NK-92 treated with Interleukin-12 subunit alpha and Interleukin-12 subunit beta, amount 100 ng/mL, for 24 hours (cell line): ENCODE results near the gene COMTD1.
"Not testable (repeated sequence)": the region's sequence is repeated elsewhere in the genome, so short reads cannot be mapped to it uniquely, and the experiment has no call there.

Experiments
- DNase-seq: peaks from one replicate; lab custom pipeline; 2025; lab: John Stamatoyannopoulos, UW

The COMTD1 gene

DNA sequence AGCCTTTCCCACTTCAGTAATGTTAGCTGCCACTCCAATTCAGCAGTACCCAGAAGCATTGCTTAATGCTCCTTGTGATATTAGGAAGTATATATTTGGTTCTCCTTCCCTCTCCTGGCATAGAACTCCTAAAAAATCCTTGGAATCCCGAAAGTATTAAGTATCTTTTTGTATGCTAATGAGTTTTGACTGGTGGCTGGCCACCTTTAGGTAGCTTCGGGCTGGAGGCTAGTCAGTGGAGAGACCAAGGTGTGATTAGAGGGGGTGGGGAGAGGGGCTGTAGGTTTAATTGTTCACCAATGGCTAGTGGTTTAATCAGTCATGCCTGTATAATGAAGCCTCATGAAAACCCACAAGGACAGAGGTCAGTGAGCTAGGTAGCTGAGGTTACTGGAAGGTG, 12.2 kb downstream of the COMTD1 start:
- no peak for DNase-seq

DNA sequence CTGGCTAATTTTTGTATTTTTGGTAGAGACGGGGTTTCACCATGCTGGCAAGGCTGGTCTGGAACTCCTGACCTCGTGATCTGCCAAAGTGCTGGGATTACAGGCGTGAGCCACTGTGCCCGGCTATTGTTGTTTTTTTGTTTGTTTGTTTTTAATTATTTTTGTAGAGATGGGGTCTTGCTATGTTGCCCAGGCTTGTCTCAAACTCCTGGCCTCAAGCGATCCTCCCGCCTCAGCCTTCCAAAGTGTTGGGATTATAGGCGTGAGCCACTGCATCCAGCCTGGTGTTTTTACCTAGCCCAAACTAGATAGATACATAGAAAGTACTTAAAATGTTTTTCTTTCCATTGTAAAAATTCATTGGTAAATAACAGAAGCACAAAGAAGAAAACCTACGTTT, 14.3 kb downstream of the COMTD1 start:
- not testable (repeated sequence) for DNase-seq

DNA sequence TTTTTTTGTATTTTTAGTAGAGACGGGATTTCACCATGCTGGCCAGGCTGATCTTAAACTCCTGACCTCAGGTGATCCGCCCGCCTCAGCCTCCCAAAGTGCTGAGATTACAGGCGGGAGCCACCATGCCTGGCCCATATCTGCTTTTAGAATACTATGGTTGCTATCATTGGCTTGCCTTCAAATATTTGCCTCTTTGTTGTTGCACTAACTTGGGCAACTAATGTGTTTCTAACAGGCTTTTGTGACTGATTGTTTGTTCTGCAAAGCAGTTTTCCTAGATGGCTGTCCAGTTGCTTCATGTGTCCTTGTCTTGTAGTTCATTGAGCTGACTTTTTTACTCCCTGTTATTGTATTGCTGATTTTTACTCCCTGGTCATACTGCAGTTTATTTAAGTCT, 15.5 kb downstream of the COMTD1 start:
- DNase-seq, result no peak

DNA sequence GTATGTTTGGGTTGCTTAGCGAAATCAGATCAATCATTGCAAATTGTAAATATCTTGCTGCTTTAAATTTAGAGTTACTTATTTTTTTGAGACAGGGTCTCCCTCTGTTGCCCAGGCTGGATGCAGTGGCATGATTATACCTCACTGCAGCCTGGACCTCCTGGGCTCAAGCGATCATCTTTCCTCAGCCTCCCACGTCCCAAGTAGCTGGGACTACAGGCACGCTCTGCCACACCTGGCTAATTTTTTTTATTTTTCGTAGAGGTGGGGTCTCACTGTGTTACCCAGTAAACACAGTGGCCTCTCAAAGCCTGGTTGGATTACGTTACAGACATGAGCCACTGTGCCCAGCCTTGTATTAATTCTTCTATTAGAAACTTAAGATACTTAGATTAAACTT, 23.4 kb downstream of the COMTD1 start:
- no peak for DNase-seq

DNA sequence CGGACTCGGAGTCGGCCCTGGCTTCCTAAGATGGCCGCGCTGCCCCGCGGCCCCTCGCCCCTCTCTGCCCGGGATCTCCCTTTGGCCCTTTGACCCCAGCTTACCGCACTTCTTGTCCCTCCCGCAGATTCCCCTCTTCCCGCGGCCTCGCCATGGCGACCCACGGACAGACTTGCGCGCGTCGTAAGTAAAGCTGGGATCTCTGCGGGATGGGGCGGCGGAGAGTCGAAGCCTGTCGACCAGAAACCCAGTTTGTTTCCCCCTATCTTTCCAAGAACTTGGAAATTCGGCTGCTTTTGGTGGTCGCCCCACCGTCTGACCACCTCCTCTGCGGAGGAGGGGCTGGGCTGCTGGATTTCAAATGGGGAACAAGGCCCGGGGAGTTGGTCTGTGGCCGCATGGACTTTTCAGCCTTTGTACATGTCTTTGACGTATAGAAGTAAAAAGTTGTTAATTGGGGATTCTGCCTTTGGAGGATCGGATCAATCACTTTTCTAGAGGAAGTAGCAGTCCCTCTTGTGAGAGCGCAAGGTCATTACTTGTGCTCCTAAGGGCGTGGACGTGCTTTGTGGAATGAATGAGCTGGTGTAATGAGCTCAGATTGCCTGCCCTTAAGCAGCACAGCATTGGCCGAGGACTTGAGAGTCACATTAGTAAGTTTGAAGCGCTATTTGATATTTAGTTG, 24.6 kb downstream of the COMTD1 start:
- DNase-seq, result peak; percentile 7

DNA sequence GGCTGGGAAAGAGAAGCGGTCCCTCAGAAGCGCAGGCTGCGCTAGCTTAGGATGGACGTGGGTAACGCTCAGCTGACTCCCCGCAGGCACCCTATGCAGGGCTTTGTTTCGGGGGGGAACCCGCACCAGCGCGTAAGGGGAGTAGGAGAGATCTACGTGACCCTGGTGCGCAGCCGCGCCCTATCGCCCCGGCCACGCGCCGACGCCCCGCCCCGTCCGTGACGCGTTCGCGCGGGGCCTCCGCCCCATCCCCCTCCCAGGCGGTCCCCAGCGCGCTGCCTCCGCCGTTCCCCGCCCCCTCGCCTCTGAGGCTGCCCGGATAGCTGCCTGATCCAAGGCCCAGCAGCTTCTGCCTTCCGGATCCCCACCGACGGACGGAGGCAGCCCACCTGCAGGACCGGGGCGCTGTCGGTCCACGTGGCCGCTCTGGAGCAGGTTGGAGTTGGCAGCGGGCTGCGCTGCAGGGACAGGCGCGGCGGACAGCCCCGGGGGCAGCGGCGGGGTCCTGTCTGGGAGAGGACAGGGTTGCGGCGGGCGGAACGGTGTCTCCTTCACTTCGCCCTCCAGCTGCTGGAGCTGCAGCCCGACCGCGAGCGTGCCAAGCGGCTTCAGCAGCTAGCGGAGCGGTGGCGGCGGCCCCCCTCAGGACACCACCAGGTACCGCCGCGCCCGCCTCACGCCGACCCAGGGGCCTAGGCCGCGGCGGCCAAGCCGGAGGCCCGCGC, 25.3 kb downstream of the COMTD1 start, which contains the start of gene VDAC2:
TSS of gene VDAC2 (plus strand) at position 515 of the 725 bp plus-strand sequence. CDS start 363 bp downstream, outside the sequence.
- DNase-seq, result peak; percentile 86

DNA sequence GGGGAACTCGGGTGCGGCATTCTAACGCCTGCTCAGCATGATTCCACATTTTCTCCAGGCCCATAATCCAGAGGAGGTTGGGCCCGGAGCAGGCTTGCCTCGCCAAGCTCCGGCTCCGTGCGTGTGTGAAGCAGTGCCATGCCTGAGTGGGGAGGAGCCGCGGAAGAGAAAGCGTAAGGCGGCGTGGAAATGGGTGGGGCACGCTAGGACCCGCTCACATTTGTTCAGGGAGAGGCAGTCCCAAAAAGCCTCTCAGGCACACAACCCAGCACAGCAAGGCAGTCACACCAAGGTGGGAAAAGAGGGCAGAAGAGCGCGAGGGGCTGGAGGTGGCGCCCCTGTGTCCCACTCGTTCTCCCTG, 25.9 kb downstream of the COMTD1 start:
- peak; percentile 58 for DNase-seq

DNA sequence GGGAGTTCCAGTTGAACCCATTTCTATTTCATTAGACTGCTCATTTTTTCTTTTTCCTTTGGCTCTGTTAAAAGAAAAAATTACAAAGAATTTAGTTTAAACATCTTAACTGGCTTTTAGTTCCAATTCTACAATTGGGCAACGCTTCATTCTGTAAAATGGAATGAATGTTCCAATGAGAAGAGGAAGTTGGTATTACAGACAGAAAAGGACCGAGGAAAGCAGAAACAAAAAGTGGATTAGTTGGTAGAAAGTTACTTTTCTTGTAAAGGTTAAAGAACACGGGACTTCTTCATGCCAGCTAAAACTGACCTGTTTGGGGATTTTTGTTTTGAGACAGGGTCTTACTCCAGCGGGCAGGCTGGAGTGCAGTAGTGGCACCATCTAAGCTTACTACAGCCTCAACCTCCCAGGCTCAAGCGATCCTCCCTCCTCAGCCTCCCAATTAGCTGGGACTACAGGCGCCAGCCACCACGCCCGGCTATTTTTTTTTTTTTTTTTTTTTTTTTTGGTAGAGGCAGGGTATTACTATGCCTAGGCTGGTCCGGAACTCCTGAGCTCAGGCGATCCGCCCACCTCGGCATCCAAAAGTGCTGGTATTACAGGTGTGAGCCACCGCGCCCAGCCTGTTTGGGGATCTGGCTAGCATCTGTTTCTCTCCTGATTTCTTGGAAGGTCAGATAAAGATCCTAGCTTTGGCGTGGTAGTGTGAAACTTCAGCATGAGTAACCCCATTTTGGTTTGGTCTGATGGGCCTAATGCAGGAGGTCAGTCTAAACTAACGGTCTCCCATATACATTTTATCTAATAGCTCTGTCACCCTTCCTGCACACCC, 26.5 kb downstream of the COMTD1 start:
- DNase-seq, result no peak

DNA sequence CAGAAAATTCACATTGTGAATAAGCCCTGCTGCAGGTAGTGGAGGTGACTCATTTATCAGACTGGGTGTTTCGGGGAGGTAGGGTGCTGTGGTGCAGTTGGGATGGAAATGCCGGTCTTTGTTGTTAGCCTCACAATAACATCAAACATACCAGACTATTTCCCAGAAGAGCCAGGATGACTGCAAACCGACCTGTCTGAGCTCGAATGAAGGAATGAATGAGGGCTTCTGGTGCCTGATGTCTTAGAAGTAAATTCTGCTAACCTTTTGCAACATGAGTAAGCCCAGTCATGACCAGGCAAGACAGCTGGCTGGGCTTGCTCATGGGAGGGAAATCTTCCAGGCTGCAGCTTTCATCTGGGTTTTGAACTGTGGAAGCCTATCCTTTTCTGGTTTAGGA, 27.6 kb downstream of the COMTD1 start:
- DNase-seq, result no peak

DNA sequence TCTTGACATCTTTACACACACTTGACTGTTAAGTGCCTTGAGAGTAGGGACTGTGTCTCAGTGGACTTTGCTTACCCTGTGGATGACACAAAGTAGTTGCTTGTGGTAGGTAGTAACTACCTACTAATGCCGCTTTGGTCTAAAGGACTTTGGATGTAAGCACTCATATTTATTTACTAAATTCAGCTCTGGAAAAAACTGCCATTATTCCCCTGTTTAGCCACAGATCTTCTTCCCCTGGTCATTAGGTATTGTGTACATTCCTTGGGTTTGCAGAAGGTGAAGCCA, 28.0 kb downstream of the COMTD1 start:
- no peak for DNase-seq

DNA sequence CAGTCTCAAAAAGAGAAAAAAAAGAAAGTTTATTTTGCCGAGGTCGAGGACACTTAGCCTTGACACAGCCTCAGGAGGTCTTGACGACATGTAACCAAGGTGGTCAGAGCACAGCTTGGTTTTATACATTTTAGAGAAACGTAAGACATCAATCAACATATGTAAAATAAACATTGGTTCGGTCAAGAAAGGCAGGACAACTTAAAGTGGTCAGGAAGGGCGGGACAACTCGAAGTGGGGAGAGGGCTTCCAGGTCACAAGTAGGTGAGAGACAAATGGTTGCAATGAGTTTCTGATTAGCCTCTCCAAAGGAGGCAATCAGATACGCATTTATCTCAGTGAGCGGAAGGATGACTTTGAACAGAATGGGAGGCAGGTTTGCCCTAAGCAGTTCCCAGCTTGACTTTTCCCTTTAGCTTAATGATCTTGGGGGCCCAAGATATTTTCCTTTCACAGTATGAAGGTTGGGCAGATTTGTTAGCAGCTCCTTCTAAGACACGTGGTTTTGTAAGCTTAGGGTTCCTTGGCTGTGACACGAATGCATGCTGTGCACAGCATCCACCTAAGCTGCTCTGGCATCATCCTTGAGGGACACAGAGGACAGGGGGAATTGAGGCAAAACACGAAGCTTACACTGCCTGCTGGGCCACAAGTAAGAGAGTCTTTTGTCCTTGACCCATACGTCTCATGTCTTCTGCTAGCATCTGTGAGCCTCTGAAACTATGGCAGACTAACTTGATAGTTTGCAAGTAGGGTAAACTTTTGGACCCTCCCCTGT, 28.5 kb downstream of the COMTD1 start:
- no peak for DNase-seq

DNA sequence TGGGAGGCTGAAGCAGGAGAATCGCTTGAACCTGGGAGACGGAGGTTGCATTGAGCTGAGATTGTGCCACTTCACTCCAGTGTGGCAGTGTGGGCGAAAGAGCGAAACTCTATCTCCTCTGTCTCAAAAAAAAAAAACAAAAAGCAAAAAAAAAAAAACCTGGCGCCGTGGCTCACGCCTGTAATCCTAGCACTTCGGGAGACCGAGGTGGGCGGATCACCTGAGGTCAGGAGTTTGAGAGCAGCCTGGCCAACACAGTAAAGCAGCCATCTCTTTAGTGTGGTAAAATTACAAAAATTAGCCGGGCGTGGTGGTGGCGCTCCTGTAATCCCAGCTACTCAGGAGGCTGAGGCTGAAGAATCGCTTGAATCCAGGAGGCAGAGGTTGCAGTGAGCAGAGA, 29.1 kb downstream of the COMTD1 start:
- DNase-seq, result not testable (repeated sequence)

DNA sequence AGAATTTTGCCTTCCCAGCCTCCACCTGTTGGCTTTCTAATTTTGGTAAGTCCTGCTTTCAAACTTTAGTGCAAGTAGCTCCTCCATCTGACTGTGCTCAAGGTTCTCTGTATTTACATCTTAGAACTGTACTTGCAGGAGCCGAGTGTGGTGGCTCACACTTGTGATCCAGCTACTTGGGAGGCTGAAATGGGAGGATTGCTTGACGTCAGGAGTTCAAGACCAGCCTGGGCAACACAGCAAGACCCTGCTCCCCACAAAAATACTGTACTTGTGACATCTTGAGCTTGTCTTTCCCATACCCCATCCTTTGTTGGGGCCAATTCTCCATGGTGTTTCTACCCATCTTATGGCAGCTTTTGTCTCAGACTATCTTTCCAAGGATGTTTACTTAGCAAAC, 29.8 kb downstream of the COMTD1 start:
- DNase-seq, result no peak

DNA sequence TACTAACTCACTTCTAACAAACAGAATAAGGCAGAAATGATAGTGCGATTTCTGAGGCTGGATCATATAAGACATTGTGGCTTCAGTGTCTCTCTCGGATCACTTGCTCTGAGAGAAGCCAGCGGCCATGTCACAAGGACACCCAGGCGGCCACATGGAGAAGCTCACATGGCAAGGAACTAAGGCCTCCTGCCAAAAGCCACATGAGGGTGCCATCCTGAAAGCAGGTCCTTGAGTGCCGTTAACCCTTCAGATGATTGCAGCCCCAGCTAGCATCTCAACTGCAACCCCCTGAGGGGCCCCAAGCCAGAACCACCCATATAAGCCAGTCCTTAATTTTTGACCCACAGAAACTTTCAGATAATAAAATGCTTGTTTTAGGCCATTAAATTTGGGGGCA, 32.0 kb downstream of the COMTD1 start:
- no peak for DNase-seq

DNA sequence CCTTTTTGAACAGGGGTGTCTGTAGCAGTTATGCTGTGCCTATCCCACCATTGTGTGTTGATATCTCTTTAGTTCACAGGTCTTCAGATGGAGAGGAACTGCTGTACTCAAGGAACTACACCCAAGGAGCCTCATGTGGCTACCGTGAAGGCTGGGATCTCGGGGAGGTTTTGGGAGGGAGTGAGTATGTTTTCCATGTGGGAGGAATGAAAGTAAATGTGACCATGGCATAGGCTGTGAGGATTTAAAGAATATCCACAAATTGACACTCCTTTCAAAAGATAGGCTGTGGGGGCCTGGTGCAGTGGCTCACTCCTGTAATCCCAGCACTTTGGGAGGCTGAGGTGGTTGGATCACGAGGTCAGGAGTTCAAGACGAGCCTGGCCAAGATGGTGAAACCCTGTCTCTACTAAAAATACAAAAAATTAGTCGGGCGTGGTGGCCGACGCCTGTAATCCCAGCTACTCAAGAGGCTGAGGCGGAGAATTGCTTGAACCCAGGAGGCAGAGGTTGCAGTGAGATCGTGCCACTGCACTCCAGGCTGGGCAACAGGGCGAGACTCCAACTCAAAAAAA, 32.6 kb downstream of the COMTD1 start:
- DNase-seq, result not testable (repeated sequence)

DNA sequence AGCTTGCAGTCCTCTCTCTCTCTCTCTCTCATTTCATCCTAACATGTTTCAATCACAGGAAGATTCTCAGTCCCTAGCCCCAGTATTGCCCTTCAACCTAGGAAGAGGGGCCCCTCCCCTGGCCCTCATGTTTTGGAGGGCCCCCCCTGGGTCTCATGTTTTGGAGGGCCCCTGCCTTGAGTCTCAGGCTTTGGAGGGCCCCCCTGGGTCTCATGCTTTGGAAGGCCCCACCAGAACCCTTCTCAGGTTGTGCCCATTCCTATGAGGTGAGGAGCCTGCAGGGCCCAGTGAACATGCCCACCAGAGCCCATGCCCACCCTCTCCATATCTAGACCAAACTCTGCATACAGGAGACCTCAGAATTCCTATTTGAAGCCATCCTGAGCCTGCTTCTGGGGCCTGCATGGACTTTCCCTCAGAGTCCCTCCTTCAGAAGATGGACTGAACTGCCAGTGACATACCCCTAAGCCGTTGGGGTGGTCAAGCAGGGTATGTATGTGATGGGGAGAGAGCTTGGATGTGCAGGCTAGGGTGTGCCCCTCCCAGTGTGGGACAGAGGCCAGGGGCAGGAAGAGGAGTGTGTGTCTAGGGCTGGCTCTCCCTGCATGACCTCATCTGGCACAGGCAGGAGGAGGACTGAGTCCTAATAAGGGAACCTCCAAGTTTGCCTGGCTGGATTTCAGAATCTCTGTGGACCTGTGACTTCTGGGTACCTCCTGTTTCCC, 33.3 kb downstream of the COMTD1 start:
- no peak for DNase-seq

DNA sequence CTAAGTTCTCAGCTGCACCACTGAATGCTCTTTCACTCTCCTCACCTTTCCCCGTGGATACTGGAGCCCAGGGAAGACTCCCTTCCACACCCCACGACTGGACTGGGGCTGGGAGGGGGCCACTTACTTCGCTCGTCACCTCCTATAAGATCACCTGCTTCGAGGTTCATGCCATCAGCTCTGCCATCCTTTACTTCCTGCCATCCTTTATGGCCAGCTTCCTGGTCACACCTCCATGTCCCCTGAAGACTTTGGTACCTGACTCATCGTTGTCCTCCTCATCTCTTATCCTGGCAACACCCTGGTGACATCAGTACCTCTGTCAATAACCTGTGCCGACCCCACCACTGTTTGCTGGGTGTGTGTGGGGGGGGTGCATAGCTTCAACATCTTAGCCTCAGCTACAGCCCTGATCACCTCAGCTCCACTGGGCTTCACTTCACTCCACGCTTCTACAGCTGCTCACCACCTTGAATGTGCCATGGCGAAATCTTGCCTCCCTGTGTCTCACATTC, 33.9 kb downstream of the COMTD1 start:
- no peak for DNase-seq

DNA sequence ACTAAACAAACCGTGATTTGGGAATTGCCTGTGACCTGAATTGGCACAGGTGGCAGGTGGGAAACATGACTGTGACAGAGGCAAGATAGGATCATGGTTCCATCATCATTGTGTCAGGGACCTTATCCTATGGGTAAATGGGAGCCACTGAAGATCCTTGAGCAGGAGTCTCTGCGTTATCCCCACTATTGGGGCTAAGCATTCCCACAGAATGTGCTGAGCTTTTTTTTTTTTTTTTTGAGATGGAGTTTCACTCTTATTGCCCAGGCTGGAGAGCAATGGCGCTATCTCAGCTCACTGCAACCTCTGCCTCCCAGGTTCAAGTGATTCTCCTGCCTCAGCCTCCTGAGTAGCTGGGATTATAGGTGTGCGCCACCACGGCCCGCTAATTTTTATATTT, 35.8 kb downstream of the COMTD1 start:
- not testable (repeated sequence) for DNase-seq

DNA sequence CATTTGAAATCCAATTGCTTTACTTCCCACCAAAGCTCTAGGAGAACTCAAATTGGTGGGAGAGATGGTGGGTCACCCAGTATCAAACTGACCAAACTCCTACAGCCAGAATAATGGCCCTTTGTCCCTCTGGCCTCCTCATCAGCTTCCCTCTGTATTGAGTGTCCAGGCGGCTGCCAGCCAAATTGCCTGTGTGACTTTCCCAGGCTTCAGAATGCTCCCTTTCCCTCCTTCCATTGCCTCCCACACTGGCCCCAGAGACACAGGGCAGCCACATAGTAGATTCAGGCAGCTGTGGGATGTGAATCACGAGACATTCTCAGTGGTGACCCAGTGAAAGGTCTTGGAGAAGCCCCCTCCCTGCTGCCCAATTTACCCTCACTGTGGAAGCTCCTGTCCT, 37.9 kb downstream of the COMTD1 start:
- DNase-seq, result no peak

DNA sequence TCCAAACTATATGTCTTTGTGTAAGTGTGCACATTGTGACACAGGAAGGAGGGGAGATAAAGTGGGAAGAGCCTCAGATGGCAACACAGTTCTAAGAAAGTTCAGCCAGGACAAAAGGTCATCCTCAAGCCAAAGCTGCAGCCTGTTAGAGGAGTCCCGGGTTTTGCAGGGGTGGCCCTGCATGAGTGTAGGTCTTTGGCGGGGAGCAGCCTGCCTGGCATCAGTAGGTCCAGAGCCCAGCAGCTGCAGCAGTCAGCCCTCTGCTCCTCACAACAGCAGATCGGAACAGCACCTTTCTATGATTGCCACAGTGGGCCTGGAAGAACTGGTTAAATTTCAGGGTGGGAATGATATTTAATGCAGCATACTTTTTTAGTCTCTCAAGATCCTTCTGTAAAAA, 38.7 kb downstream of the COMTD1 start:
- DNase-seq, result no peak
